ENCODE measurements around the gene DYNC1H1.

- no peak for TF ChIP-seq CTCF (IDR thresholded peaks at IDR 0.05)
- TF ChIP-seq POLR2A (IDR thresholded peaks at IDR 0.05) = no peak
Observed at GRCh38 chr14:102043251-102044025, 79.1 kb downstream of the DYNC1H1 start.
